GM21390 (cell line): Measurements from ENCODE around the gene ACAD9.

Source experiments
- ATAC-seq: cut with Tn5 transposase; IDR thresholded peaks from one replicate; pipeline ENCODE4 v1.9.1; 2021; ENCODE audit not compliant: unreplicated experiment

Gene ACAD9

GRCh38 chr3:128933213-128933921 is 53.9 kb downstream of the ACAD9 start:
- no peak for ATAC-seq

GRCh38 chr3:128933922-128934253 is 54.5 kb downstream of the ACAD9 start:
- ATAC-seq, result no peak

DNA sequence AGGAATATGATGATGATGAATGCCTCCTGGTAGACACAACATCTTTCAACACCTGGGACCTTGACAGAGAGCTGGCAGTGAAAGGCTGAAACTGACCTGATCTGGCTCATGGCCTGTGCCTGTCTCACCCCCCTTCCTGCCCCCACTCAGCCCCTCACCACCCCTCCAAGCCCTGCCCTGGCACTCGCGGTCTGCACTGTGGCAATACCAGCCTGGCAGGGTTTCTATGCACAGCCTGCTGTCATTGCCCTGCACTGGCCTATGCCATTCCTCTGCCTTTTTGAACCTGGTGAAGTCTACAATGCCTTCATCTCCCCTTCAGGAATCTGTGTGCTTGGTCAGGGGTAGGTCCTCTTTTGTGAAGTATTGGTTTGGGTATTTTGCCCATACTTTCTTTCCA is 56.5 kb downstream of the ACAD9 start:
- no peak for ATAC-seq

DNA sequence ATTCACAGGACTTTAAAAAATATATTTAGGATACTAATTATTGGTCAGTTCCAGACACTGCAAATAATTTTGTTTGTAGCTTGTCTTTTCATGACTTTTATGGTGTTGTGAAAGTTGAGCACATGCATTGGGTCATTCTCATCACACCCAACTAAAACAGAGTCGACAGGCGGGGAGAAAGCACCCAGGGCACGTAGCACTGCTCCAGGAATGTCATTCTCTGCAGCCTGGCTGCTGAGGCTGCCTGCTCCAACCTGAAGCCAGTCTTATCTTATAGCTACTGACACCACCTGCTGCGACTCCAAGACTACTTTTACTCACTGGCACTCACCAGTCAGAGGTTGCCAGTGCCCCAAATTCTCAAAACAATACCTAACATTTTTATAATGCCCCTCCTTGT is 56.9 kb downstream of the ACAD9 start:
- no peak for ATAC-seq

GRCh38 chr3:128940252-128940651 is 60.8 kb downstream of the ACAD9 start:
- no peak for ATAC-seq

DNA sequence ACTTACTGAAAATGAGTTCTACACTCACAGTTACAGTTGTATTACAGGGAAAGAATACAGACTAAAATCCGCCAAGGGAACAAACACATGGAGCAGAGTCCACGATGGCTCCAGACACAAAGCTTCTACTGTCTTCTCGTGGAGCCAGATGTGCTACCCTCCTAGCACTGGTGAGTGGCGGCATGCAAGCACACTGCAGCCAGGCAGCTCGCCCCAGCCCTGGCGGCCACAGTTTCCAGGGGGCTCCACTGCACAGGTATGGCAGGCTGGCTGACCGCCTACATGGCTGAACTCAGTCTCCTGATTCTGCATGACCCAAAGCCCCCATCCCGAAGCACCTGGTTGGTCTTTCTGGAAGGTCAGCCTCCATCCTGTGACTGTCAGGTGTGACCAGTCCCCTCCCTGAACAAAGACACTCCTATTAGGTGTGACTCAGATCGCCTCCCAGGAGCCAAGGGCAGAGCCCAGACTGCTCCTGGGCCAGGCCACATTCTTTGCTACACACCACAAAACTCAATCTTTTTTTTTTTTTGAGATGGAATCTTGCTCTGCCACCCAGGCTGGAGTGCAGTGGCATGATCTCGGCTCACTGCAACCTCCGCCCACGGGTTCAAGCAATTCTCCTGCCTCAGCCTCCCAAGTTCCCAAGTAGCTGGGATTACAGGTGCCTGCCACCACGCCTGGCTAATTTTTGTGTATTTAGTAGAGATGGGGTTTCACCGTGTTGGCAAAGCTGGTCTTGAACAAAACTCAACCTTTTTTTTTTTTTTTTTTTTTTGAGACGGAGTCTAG is 62.9 kb downstream of the ACAD9 start:
- ATAC-seq, result no peak

GRCh38 chr3:128945041-128945877 is 65.8 kb downstream of the ACAD9 start:
- no peak for ATAC-seq

DNA sequence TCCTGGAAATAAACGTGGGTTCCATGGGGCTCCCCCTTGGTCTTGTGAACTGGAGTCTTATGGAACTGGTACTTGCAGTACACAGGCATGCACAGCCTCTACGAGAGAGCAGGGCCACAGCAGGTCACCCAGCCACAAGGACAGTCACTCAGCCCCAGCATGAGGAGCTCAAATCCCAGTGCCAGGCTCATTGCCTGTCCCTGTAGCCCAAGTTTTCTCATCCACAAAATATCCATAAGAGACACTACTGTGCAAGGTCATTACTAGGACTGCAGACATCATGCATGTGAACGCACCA is 66.4 kb downstream of the ACAD9 start:
- ATAC-seq, result no peak

- no peak for ATAC-seq
Observed at GRCh38 chr3:128946411-128946810, 67.0 kb downstream of the ACAD9 start.

DNA sequence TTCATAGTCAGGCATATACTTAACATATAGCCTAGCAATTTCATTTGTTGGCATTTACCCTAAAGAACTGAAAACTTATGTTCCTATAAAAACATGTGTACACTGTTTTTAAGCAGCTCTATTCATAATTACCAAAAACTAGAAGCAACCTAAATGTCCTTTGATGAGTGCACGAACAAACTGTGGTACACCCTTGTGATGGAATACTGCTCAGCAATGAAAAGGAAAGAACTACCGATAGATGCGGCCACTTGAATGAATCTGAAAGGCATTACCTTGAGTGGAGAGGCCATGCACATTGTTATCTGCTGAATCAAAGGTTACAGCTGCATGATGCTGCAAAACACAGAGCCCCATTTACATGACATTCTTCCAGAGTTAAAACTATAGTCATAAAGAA is 69.7 kb downstream of the ACAD9 start:
- no peak for ATAC-seq

DNA sequence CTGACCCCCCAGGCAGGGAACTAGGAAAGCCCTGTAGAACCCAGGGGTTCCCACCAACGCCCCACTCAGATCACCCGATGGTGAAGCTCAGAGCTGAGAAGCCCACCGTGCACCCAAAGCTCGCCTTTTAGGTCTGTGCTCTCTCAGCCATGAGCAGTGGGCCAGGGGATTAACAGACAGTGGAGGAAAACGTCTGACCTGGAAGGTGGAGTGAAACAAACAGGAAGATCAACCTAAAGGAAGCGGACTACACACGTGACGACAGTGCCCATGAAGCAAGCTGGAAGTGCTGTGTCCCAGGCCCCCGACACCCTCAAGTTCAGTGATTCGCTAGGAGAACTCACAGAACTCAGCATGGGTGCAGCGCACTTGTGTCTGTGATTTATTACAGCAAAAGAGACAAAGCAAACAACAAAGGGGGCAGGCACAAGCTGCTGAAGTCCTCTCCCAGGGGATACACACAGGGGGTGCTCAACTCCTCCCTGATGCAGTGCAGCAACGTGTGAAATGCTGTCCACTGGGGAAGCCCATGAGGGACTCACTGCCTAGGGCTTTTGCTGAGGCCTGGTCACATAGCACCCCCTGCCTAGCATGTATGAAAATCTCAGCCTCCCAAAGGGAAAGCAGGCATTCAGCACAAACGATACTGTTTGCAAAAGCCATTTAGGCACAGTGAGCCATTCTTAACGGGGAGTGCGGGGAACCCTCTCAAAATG is 71.0 kb downstream of the ACAD9 start:
- no peak for ATAC-seq

GRCh38 chr3:128956440-128956839 is 77.0 kb downstream of the ACAD9 start:
- ATAC-seq, result no peak
